HEK293T (cell line): ENCODE measurements around the gene SLCO3A1.

Source experiments
- ELF4 ChIP-seq: fragments of 450-650 bp; IDR thresholded peaks from 2 replicates; pipeline ENCODE4 v1.6.1; 2017; ENCODE audit warnings: antibody characterized with exemption
- FOXM1 ChIP-seq: fragments of 450-650 bp; IDR thresholded peaks from 2 replicates; pipeline ENCODE4 v1.6.1; 2017; ENCODE audit warnings: mild to moderate bottlenecking, borderline replicate concordance
- TARDBP ChIP-seq: fragments of 450-650 bp; IDR thresholded peaks from 2 replicates; pipeline ENCODE4 v1.6.1; 2016
- ZNF384 ChIP-seq: fragments of 450-650 bp; IDR thresholded peaks from 2 replicates; pipeline ENCODE4 v1.6.1; 2016

DNA sequence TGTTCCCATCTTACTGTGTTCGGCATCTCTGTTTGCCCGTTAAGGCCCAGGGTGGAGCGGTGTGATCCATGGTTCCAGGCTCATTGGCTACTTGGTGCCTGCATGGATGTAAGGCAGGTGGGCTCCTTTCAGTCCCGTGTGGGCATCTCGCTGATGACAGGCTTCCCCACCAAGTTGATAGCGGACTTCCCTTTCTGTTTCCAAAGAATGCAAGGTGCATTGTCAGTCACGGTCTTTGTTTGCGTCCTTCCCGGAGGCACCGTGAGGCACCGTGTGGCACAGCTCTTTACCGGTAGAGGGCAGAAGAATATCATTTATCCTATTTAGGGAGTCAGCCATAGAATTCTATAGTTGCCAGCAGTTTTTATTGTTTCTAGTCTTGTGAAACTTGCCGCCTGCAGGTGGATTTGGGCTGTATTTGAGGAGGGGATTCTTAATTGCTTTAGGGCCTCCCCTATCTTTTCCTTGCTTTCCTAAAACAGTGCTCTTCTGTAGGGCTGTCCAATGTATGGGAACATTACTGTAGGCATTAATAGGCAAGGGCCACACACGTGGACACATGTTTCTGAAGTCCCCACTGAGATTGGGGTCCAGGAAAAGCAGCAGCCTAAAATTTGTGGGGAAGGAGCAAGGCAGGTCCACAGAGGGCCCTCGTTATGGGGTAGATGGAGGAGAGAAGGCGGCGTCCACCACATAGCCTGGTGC lies 244.1 kb downstream of the SLCO3A1 start:
- TF ChIP-seq FOXM1: no peak
- TF ChIP-seq ELF4: no peak
- TF ChIP-seq ZNF384: no peak
- TF ChIP-seq TARDBP: no peak
